NCI-H2107 (cell line): ENCODE data around the gene PPP2R2C.

Experiments
- DNase-seq: peaks from one replicate; lab custom pipeline; 2025; lab: John Stamatoyannopoulos, UW

The PPP2R2C gene

DNA sequence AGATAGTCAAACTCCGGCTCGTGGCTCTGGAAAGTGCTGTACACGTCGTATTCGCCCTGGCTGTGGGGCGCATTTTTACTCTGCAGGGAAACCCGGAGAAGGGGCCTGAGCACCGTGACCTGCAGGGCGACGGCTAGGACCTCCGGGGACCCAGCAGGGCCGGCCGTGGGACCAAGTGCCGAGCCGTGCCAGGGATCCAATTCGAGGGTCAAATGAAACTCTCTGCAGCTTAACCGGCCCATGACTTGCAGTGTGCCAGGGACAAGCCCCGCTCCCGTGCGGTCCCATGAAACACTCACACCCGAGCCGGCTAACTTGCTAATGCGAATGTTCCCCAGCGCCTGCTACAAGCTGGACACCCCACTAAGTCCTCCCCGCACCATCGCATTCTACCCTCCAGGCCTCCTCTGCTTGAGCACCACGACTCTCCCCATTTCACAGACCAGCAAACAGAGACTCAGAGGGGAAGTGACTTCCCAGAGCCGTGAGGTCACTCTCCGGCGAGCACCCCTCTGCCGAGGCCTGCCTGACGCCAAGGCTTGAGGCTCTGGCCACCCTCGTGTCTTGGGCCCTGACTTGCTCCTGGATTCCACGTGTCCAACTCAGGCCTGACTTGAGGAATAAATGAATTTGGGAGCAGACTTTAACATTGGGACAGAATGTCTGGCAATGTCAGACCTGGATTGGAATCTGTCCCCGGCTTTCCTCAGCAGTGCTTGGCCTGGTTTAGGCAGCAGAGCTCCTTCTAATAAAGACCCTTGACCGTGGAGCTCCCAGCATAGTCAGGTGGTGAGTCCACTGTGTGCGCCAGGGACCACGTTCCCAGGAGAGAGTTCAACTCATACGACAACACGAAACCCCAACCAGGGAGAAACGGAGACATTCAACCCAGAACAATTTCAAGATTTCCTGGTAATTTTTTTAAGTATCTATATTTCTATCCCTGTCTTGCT, 93.6 kb downstream of the PPP2R2C start:
- DNase-seq, result no peak

DNA sequence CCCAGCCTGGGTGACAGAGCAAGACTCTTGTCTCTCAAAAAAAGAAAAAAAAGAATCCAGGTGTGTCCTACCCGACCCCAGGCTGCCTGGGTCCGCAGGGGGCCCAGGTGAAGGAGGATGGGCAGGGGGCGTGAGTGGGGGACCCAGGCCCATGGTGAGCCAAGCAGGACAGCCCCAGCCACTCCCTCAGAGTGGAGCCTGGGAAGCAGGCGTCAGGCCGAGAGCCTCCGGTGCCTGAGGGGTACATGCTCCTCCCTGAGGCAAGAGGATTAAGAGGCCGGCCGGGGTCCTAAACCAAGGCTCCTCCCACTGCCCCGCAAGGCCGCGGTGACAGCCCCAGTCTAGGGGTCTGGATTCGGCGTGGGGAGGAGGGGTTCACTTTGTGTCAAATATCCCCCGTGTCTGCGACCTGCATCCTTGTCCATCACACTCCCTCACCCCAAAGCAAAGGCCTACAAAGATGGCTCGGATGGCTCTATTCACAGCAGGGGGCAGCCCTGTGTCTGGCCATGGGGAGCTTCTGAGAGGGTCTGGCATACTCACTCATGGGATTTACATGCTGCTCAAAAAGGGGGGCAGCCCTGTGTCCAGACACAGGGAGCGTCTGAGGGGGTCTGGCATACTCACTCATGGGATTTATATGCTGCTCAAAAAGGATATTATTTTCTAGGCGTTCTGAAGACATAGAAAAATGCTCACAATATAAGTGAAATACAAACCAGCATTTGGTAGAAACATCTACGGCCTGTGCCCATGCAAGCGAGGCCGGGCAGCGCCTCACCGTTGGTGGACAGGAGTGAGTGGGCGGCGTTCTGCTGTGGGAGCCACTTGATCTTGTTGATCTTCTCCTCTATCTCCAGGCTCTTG, 94.6 kb downstream of the PPP2R2C start:
- no peak for DNase-seq

DNA sequence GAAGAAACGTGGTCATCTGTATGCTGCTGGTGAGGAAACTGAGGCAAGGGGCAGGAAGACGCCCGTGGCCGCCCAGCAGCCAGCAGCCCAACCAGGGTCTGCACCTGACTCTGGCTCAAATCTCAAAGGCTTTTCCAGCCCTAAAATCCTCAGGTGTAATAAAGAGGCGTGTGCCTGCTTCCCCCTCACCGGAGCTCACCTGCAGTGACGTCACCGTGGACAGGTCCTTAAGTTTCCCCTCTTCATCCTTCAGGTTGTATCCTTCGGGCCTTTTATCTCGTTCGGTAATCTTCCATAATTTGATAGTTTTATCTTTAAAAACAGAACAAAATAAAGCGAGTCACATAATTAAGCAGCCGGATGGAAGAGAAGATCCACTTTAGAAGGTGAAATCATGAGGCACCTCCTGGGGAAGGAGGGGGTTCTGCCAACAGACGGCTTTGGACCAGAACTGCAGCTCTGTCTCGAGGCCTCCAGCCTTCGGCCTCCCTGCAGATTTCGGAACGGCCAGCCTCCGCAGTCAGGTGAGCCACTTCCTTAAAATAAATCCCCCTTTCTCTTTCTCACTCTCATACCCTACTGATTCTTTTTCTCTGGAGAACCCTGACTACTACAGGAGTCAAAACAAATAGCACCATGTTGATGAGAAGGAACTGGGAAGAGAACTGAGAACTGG, 96.7 kb downstream of the PPP2R2C start:
- no peak for DNase-seq

DNA sequence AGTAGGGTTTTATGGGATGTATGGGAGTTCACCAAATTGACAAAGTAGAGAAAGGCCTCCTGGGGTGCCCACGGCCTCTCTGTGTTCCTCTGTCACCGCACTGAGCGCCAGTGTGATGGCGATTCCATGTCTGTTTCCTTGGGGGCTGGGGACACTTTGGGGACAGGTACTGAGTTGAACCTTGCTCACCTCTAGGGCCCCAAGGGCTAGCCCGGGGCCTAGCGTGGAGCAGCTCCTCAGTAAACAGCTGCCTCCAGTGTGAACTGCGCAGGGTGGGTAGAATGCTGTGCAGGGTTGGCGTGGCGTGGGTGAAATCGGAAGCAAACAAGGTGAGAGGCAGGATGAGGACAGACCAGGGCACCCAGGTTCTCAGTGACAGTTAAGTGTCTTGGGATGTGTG, 97.8 kb downstream of the PPP2R2C start:
- no peak for DNase-seq

DNA sequence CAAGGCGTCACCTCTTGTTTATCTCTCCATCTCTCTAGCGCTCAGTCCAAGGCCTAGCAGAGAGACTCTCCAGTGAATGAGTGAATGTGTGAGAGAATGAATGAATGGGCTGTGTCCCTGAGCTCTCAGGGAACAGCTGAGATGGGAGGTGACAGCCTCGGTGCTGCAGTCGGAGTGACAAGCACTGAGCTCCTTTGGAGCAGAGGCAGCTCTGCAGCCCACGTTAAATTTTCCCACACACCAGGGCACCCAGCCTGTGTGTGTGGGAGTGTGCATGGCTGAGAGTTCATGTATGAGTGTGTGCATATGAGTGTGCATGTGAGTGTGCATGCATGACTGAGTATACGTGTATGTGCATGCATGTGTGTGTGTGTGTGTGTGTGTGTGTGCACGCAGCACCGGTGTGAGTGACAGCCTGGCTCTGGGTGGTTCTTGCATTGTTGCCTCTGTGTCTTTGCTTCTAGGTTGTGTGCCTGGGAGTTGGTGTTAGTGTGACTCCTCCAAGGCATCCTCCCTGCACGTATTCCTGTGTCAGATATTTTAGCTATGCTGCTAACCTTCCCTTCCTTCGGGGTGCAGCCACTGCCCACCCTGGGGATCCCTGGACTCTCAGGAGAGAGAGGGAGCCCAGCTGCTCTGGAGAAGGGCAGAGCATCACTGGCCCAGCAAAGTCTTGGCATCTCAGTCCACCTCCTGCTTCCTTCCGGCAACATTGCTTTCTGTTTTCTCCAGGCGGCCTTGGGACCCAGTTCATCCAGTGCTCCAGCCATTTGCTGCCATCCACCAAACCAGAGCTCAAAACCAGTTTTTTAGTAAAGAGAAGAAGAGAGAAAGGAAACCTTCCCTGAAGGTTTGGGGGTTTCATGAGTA, 98.6 kb downstream of the PPP2R2C start:
- DNase-seq, result no peak

DNA sequence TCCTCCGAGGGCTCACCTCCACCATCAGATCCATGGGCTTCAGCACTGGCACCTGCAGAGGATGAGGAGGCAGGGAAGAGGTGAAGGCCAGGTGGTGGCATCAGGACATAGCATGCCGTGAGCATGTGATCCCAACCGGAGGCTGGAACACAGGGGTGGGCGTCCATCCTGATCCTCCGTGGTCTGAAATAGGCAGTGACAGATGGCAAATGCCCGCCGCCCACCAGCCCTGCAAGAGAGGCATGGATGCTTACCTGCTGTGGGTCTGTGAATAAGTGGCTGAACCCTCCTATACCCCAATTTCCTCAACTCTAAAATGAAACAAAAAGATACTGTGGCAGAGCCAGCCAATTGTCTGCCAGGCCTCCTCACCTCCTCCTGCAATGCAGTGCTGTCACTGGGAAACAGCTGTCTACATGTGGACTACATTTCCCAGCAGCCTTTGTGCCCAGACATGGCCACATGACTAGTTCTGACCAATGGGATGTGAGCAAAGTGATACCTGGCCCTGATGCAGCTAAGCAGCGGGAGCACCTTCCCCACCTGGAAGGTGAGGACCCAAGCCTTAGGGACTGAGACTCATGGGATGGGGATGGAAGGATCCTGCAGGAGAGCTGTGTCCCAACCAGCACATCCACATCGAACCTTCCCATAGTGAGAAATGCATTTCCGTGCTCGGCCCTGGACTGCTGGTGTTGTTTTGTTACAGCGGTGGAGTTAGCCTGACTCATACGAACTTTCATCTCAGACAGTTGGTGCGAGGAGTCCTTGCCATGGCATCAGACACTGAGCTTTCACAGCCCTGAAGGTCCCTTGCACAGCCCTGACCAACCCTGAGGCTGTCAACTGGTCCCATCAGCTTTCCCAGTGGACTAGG, 99.5 kb downstream of the PPP2R2C start:
- no peak for DNase-seq

DNA sequence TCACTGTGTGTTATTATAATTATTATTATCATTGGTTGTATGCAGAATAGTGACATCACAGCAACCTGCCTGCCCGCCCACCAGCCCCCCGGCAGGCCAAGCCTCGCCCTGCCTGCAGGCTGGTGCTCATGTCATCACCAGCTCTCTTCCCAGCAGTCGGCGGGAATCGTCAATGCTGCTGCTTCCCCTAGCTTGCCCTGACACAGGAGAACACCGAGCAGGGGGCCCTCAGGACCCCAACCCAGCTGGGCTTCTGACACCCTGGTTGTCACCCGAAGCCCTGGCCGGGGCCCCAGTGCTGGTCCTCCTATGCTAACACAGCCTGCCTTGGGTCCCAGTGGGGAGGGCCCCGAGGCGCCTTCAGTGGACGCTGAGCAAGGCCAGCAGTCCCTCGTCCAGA, 100.6 kb downstream of the PPP2R2C start:
- no peak for DNase-seq

DNA sequence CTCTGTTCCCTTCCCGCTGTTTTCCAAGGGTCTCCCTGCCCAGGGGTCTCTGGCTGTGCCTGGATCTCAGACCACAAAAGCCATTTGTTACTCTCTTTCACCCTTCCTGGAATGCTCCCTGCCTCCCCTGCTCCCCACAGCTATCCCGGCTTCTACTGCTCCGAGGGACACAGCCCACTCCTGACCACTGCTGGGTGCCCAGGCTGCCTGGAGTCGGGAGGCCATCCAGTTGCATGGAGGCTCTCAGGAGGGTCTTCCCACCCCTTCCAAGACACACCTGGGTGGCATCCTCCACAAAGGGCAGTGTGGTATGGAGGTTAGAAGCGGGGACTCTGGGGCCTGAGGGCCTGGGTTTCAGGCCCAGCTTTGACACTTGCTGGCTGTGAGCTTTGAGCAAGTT, 101.1 kb downstream of the PPP2R2C start:
- DNase-seq, result no peak

DNA sequence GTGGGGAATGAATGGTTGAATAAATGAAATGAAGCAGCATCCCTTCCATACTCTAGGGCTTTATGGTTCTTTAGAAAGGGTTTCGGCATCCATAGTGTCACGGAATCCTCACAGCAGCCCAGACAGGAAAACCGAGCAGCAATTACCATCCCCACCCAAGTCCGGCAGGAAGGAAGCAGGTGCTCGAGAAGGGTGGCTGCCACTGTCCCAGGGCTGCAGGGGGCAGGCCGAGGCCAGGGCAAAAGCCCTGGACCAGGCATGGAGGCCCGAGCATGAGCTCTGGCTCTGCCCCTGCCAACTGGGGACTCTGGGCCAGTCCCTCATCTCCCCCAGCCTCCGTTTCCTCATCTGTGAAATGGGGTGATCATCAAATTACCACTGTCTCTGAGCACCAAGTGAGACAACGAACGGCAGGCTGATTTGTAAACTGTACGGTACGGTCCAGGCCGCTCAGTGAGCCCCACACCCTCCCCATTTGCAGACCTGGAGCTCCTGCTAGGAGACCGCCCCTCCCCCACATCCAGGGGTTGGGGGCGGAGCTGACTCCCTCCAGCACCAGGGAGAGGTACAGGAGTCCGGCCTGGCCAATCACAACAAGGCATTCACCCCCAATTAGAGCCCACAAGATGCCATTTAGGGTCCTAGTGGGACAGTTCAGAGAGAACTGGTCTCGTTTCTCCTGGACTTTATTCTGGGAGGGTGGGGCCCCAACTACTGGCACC, 102.3 kb downstream of the PPP2R2C start:
- no peak for DNase-seq

DNA sequence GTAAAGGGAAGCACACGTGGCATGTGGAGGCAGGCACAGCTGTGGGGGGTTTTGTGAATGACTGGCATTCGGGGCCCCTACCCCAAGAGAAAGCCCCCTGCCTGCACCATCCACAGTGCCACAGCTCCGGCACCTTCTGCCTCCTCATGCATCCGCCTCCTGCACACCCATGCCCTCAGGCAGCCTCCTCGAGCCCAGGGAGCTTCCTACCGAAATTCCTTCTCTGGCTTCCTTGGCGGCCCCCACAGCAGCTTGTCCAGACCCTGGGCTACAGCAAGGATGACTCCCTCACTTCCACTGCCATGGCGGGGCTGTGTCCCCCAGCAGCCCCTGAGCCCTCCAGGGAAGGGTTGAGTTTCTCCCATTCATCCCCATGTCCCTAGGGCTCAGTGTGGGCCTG, 102.9 kb downstream of the PPP2R2C start:
- DNase-seq, result no peak

DNA sequence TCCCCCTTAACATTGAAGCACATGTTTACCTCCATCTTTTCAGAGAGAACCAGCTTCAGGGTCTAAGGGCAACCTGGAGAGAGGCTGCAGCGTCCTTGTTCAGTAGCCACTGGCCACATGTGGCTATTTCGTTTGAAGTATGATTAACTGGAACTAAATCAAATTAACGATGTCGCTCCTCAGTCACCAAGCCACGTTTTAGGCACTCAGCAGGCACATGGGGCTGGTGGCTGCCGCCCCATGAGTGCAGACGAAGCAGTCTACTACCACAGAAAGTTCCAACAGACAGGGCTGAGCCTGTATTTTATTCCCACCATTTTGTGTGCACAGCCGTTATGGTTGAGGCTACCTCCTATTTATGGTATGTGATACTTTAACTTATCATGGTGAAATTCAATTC, 103.4 kb downstream of the PPP2R2C start:
- DNase-seq, result no peak

DNA sequence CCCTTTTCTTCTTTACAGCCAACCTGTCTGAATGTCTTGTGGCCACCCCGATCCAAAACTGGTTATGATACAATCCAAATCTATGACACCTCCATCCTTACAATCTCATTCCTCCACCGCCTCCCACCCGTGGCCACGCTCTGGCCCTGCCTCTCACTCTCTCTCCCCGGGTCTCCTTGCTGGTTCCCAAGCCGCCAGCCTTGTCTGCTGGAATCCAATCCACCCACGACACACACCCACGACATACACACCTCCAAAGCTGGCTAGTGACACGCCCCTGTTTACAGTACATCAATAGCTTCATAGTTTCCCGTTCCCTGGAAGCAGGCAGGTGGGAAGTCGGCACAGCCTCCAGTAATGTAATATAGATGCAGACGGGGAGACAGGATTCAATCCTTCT, 103.8 kb downstream of the PPP2R2C start:
- DNase-seq, result no peak

DNA sequence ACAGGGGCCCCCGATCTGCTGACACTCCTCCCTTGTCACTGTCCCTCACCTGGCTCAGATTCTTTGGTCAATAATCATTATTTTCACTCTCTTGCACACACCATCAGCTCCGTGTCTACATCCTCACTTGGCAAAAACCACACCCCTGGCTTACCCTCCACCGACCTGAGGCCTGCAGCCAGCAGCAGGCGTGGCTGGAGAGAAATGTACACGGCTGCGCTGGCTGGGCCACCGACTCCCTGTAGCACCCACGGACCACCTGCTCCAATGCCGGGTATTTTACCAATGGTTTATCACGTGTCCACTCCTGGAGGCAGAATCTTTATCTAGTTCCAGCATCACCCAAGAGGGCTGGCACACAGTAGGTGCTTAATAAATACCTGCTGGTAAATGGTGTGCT, 104.3 kb downstream of the PPP2R2C start:
- DNase-seq, result no peak

DNA sequence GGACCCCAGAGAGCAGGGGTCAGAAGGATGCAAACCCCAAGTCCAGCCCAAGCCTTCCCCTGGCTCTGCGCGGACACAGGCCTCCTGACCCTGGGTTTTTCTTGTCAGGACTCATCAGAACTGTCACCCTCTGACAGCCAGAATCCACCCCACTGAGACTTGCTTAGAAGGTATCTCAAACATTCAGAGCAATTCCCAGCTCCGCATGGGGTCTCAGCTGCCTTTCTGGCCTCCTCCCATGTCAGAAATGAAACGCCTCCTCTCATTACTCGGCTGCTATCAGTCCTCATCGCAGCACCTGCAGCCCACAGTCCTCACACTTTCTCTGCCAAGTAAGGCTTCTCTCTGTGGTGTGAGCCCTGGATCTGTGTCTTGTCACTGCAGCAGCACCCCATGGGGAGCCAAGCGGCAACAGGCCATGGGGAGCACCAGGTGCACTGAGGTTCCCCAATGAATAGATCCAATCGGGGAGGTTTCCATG, 105.0 kb downstream of the PPP2R2C start:
- peak; percentile 34 for DNase-seq

DNA sequence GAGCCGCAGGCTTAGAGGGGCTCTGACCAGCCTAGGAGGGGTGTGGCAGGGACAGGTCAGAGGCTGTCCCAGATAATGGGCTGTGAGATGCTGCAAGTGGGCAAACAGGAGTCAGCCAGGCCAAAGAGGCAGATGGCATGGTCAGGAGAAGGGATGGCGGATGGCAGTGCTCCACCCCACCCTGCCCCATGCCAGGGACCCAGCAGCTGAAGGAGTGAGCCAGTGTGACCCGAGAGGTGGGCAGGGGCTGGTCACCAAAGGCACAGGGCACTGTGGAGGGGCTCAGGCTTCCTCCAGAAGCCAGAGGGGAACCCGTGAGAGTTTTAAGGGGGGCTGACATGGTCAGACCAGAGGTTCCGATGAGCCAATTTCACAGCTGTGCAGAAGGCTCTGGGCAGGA, 105.8 kb downstream of the PPP2R2C start:
- DNase-seq, result no peak

DNA sequence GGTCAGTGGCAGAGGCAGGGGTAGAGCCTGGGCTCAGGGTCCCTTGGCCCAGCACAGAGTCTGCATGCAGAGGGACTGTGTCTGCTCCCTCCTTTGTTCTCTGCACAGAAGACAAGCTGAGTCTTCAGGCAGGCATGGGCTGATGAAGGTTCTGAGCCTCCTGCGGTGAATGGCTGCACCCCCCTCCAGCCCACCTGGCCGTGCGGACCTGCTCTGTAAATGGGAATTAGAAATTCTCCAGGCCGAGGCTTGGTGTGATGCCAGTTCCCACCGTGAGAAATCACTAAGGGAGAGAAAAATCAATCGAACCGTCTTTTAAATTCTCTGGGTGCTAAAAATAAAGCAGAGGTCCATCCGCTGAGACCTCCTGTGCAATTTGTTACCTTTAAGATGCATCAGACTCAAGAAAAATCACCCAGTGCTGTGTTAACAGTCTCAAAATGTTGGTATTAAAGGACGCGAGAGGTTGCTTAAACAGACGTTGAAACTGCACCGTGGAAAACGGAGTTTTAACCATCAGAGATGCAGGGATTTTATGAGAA, 106.8 kb downstream of the PPP2R2C start:
- no peak for DNase-seq

DNA sequence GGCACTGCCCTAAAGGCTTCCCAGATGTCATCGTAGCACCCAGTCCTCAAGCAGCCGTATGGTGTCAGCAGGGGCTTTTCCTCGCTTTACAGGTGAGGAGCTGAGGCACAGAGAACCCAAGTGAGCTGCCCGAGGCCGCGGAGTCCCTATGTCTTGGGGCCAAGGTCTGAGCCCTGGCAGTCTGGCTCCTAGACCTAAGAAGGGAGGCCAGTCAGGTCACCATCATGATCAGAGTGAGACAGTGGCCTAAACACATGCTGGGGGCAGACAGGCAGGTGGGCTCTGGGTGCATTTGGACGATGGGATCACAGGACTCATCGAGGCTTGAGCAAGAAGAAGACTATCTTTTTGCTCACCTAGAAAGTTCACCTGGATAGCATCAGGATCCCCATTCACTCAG, 107.8 kb downstream of the PPP2R2C start:
- DNase-seq, result no peak

DNA sequence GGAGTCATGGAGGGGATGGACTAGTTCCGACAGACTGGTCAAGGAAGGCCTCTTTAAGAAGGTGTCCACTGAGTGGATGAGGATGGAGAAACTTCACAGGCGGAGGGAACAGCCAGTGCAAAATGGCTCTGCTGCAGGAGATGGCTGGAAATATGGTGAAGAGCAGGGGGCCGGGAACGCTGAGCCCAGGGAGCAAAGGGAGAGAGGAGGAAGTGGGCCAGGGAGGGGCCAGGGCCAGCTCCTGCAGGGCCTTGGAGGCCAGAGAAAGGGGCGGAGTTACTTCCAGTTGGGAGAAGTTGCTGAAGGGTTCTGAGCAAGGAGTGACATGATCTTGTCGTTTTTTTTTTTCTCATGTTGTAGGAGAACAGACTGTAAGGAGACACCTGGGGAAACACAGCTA, 108.3 kb downstream of the PPP2R2C start:
- no peak for DNase-seq

DNA sequence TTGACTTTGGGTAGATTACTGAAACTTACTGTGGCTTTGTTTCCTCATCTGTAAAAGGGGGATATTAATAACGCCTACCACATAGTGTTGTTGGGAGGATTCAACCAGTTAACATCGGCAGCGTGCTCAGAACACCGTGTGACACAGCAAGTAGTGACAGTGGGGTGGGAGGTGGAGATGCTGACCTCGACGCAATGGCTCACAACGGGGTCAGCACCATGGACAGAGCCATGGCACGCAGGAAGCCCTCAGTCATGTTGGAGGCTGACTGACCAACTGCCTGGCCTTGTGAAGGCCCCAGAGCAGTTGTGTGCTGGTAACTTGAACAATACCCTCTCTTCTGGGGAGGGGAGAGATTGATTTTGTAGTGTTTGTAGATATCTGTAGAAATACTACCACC, 109.5 kb downstream of the PPP2R2C start:
- DNase-seq, result no peak
